Measurements from ENCODE around the gene NMRK2. TPM values are rescaled to one million over a fixed set of nuclear protein-coding genes. Genes with fewer than 3 reads are reported as not detected.
"Not testable (repeated sequence)": the region's sequence is repeated elsewhere in the genome, so short reads cannot be mapped to it uniquely, and the experiment has no call there.

The NMRK2 gene, protein sequence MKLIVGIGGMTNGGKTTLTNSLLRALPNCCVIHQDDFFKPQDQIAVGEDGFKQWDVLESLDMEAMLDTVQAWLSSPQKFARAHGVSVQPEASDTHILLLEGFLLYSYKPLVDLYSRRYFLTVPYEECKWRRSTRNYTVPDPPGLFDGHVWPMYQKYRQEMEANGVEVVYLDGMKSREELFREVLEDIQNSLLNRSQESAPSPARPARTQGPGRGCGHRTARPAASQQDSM
- total RNA-seq (2014; rRNA removed; shearing (Covaris generic); ENCODE audit: low replicate concordance): not detected in 2 replicates

DNA sequence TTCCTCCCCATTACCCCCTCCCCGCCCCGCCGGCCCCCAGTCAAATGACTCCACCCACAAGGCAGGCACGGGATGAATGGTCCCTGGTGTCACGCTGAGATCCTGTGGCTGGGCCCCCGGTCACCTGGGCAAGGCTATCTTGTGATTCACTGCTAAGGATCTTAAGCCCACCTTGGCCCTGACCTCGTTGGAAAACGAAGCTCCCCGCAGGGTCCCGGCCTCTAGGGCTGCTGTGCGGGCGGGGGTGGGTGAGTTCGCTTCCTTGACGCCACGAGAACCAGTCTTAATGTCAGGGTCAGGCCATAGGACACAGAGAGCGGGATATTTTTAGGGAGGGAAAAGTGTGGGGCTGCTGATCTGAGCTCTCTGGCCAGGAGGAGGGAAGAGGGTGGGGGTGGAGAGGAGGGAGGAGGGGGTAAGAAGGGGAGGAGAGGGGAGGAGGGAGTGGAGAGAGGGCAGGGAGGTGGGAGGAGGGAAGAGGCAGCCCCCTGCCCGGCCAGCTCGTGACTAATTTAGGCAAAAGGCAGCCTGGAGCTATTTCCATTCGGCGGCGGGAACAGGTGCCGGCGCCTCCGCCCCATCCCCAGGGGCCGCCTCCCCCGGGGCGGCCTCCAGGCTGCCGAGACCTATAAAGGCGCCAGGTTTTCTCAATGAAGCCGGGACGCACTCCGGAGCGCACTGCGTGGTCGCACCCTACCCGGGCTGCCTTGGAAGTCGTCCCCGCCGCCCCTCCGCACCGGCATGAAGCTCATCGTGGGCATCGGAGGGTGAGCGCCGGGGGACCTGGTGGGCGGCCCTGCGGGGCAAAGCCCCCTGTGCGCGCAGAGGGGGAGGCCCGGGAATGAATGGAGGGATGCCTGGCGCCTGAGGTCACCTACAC, at the start of gene NMRK2:
NMRK2 (plus strand) TSS at position 139 of the 880 bp plus-strand sequence; CDS start at position 742, 603 bp downstream.
- DNase-seq: no peak
- no peaks in the 10 kb centered on the region for H4K20me1 ChIP-seq (ENCODE audit: insufficient read depth, low read depth, low read length)
- H3K9me2 ChIP-seq (replicated peaks; ENCODE audit: insufficient read depth, low read length): no peaks in the 10 kb centered on the region
- H3K4me1 ChIP-seq (ENCODE audit: low read length): no peaks in the 10 kb centered on the region
- H3K36me3 ChIP-seq (ENCODE audit: insufficient read depth, low read length): no peaks in the 10 kb centered on the region
- no peak within 1 kb of the TSS for H3K9ac ChIP-seq (ENCODE audit: low read length)
- no peak within 1 kb of the TSS for H3K4me3 ChIP-seq (ENCODE audit: low read length)
- no peak within 1 kb of the TSS for H3K4me2 ChIP-seq (ENCODE audit: low read depth, low read length, poor library complexity, severe bottlenecking)
- no peaks in the 10 kb centered on the region for H3K9me3 ChIP-seq (ENCODE audit: low read length)
- H2AFZ ChIP-seq (ENCODE audit: low read length): no peak within 1 kb of the TSS
- no peaks in the 10 kb centered on the region for H3K79me2 ChIP-seq (ENCODE audit: low read length)
- no peak within 1 kb of the TSS for H3K27ac ChIP-seq (ENCODE audit: low read length)
- H3K27me3 ChIP-seq (ENCODE audit: low read length): no peaks in the 10 kb centered on the region

DNA sequence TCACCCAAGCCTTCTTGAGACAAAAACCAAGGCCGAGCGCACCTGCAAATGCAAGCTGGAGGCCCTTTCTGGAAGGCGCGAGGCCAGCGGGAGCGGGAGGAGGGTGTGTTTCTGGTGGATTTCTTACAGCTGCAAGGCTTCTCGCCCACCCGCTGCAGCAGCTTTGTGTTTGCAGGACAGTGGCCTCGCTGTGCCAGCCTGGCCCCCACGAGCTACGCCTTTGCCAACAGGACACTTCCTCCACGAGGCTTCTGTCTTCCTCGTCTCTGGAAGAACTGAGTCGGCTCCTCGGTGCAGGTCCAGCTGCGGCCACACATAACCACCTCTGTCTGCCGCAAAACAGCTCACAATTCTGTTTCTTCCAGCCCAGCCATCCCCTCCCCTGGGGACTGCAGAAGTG, 42.3 kb upstream of the NMRK2 start:
- Histone ChIP-seq H3K9me2 (replicated peaks; ENCODE audit: insufficient read depth, low read length) (no peaks in the 10 kb centered on the region), H4K20me1 (ENCODE audit: insufficient read depth, low read depth, low read length) (no peaks in the 10 kb centered on the region), H3K27ac (ENCODE audit: low read length) (no peak overlapping the region), H3K4me3 (ENCODE audit: low read length) (no peak overlapping the region), H3K4me1 (ENCODE audit: low read length) (no peaks in the 10 kb centered on the region), H3K9me3 (ENCODE audit: low read length) (no peaks in the 10 kb centered on the region), H3K79me2 (ENCODE audit: low read length) (no peaks in the 10 kb centered on the region), H3K36me3 (ENCODE audit: insufficient read depth, low read length) (no peaks in the 10 kb centered on the region), H3K9ac (ENCODE audit: low read length) (no peak overlapping the region), H3K27me3 (ENCODE audit: low read length) (no peaks in the 10 kb centered on the region), H3K4me2 (ENCODE audit: low read depth, low read length, poor library complexity, severe bottlenecking) (no peak overlapping the region), H2AFZ (ENCODE audit: low read length) (no peak overlapping the region)
- DNase-seq: no peak

DNA sequence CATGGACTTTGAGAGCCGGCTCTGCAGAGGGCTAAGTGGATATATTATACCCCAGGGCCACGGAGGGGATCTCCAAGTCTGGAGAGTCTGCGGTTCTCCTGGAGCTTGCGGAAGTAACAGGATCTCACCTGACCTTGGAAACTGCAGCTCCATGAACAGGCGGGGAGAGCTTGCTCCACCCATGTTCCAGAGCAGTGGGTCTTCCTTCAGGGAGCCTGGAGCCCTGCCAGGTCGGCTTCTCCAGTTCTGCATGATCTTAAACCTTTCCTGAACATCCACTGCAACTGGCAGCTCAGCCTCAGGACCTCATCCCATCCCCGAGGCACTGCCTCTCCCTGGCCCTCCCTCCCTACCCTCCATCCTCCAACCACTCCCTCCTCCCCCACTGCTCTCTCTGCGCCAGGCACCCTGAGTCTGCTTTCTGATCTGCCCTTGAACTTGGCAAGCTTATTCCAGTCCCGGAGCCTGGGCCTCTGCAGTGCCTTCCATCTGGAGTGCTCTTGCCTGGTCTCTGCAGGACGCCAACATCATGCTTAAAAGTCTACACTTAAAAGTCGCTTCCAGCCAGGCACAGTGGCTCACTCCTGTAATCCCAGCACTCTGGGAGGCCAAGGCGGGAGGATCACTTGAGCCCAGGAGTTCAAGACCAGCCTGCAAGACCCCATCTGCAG, 39.2 kb upstream of the NMRK2 start:
- no peak overlapping the region for H3K4me2 ChIP-seq (ENCODE audit: low read depth, low read length, poor library complexity, severe bottlenecking)
- H3K9me2 ChIP-seq (replicated peaks; ENCODE audit: insufficient read depth, low read length): no peaks in the 10 kb centered on the region

DNA sequence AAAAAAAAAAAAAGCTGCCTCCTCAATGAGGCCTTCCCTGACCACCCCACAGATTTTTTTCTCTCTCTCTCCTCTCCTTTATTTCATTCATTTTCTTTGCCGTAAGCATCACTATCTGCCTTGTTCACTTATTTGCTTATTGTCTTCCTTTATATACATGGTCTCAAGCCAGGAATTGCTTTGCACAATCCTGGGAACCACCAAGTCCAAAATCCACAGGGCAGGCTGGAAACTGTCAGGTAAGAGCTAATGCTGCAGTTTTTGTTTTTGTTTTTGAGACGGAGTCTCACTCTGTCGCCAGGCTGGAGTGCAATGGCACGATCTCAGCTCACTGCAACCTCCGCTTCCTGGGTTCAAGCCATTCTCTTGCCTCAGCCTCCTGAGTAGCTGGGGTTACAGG, 37.9 kb upstream of the NMRK2 start:
- not testable (repeated sequence) for H3K9ac ChIP-seq (ENCODE audit: low read length); H3K36me3 ChIP-seq (ENCODE audit: insufficient read depth, low read length); H3K4me3 ChIP-seq (ENCODE audit: low read length); H3K4me1 ChIP-seq (ENCODE audit: low read length); H2AFZ ChIP-seq (ENCODE audit: low read length); H3K9me2 ChIP-seq (replicated peaks; ENCODE audit: insufficient read depth, low read length); H3K4me2 ChIP-seq (ENCODE audit: low read depth, low read length, poor library complexity, severe bottlenecking); H3K27me3 ChIP-seq (ENCODE audit: low read length); H3K9me3 ChIP-seq (ENCODE audit: low read length); H3K27ac ChIP-seq (ENCODE audit: low read length); H4K20me1 ChIP-seq (ENCODE audit: insufficient read depth, low read depth, low read length); DNase-seq; H3K79me2 ChIP-seq (ENCODE audit: low read length)

More for the DNA sequence above, 39.2 kb upstream of the NMRK2 start:
- no peaks in the 10 kb centered on the region for H3K27me3 ChIP-seq (ENCODE audit: low read length)
- no peak overlapping the region for H2AFZ ChIP-seq (ENCODE audit: low read length)
- H3K27ac ChIP-seq (ENCODE audit: low read length): no peak overlapping the region
- H3K9ac ChIP-seq (ENCODE audit: low read length): no peak overlapping the region
- no peak for DNase-seq
- H3K79me2 ChIP-seq (ENCODE audit: low read length): no peaks in the 10 kb centered on the region
- H3K4me1 ChIP-seq (ENCODE audit: low read length): no peaks in the 10 kb centered on the region
- no peaks in the 10 kb centered on the region for H3K36me3 ChIP-seq (ENCODE audit: insufficient read depth, low read length)
- H4K20me1 ChIP-seq (ENCODE audit: insufficient read depth, low read depth, low read length): no peaks in the 10 kb centered on the region
- no peaks in the 10 kb centered on the region; the same call in 1 of the 2 replicates for H3K9me3 ChIP-seq (ENCODE audit: low read length)
- no peak overlapping the region for H3K4me3 ChIP-seq (ENCODE audit: low read length)

DNA sequence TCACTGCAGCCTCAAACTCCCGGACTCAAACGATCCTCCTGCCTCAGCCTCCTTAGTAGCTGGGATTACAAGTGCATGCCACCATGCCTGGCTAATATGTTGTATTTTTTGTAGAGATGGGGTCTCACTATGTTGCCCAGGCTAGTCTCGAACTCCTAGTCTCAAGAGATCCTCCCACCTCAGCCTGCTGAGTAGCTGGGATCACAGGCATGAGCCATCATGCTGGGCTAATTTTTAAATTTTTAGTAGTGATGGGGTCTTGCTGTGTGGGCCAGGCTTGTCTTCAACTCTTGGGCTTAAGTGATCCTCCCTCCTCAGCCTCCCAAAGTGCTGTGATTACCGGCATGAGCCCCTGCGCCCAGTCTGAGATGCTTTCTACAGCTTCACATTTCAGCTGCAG, 37.1 kb upstream of the NMRK2 start:
- H3K9ac ChIP-seq (ENCODE audit: low read length): no peak overlapping the region

DNA sequence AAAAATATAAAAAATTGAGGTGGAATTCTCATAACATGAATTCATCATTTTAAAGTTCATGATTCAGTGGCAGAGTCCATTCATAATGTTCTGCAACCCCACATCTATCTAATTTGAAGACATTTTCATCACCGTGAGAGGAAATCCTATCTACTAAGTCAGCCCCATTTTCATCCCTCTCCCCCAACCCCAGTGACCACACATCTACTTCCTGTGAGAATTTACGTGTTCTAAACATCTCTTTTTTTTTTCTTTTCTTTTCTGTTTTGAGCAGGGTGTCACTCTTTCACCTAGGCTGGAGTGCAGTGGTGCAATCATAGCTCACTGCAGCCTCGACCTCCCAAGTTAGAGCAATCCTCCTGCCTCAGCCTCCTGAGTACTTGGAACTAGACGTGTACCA, 34.9 kb upstream of the NMRK2 start:
- no peak overlapping the region for H3K4me3 ChIP-seq (ENCODE audit: low read length)
- DNase-seq: no peak
- no peaks in the 10 kb centered on the region for H3K36me3 ChIP-seq (ENCODE audit: insufficient read depth, low read length)
- H3K4me2 ChIP-seq (ENCODE audit: low read depth, low read length, poor library complexity, severe bottlenecking): no peak overlapping the region
- H3K9me3 ChIP-seq (ENCODE audit: low read length): no peaks in the 10 kb centered on the region; the same call in 1 of the 2 replicates
- no peaks in the 10 kb centered on the region for H3K27me3 ChIP-seq (ENCODE audit: low read length)
- no peaks in the 10 kb centered on the region for H4K20me1 ChIP-seq (ENCODE audit: insufficient read depth, low read depth, low read length)
- H3K9ac ChIP-seq (ENCODE audit: low read length): no peak overlapping the region
- H3K4me1 ChIP-seq (ENCODE audit: low read length): no peaks in the 10 kb centered on the region
- no peaks in the 10 kb centered on the region for H3K79me2 ChIP-seq (ENCODE audit: low read length)
- no peaks in the 10 kb centered on the region for H3K9me2 ChIP-seq (replicated peaks; ENCODE audit: insufficient read depth, low read length)
- H3K27ac ChIP-seq (ENCODE audit: low read length): no peak overlapping the region
- H2AFZ ChIP-seq (ENCODE audit: low read length): no peak overlapping the region

More for the DNA sequence above, 37.1 kb upstream of the NMRK2 start:
- DNase-seq: no peak
- Histone ChIP-seq H3K9me2 (replicated peaks; ENCODE audit: insufficient read depth, low read length) (no peaks in the 10 kb centered on the region), H3K36me3 (ENCODE audit: insufficient read depth, low read length) (no peaks in the 10 kb centered on the region), H3K27me3 (ENCODE audit: low read length) (no peaks in the 10 kb centered on the region), H3K9me3 (ENCODE audit: low read length) (no peaks in the 10 kb centered on the region; the same call in 1 of the 2 replicates), H3K79me2 (ENCODE audit: low read length) (no peaks in the 10 kb centered on the region), H3K4me3 (ENCODE audit: low read length) (no peak overlapping the region), H4K20me1 (ENCODE audit: insufficient read depth, low read depth, low read length) (no peaks in the 10 kb centered on the region), H3K4me2 (ENCODE audit: low read depth, low read length, poor library complexity, severe bottlenecking) (no peak overlapping the region), H3K27ac (ENCODE audit: low read length) (no peak overlapping the region), H3K4me1 (ENCODE audit: low read length) (no peaks in the 10 kb centered on the region), H2AFZ (ENCODE audit: low read length) (no peak overlapping the region)

DNA sequence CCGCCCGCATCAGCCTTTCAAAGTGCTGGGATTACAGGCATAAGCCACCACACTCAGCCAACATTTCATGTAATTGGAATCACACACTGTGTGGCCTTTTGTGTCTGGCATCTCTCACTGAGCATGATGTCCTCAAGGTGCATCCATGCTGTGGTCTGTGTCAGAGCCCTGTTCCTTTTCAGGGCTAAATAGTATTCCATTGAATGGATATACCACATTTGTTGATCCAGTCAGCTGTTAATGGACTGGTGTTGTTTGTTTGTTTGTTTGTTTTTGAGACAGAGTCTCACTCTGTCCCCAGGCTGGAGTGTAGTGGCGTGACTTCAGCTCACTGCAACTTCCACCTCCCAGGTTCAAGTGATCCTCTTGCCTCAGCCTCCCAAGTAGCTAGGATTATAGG, 34.4 kb upstream of the NMRK2 start:
- H3K27me3 ChIP-seq (ENCODE audit: low read length): no peaks in the 10 kb centered on the region
- no peaks in the 10 kb centered on the region for H3K4me1 ChIP-seq (ENCODE audit: low read length)
- H3K9me3 ChIP-seq (ENCODE audit: low read length): no peaks in the 10 kb centered on the region; the same call in 1 of the 2 replicates
- H3K9me2 ChIP-seq (replicated peaks; ENCODE audit: insufficient read depth, low read length): no peaks in the 10 kb centered on the region
- H3K4me2 ChIP-seq (ENCODE audit: low read depth, low read length, poor library complexity, severe bottlenecking): no peak overlapping the region
- H3K9ac ChIP-seq (ENCODE audit: low read length): no peak overlapping the region
- no peak overlapping the region for H2AFZ ChIP-seq (ENCODE audit: low read length)
- no peak overlapping the region for H3K27ac ChIP-seq (ENCODE audit: low read length)
- no peaks in the 10 kb centered on the region for H3K79me2 ChIP-seq (ENCODE audit: low read length)
- no peaks in the 10 kb centered on the region for H3K36me3 ChIP-seq (ENCODE audit: insufficient read depth, low read length)
- H4K20me1 ChIP-seq (ENCODE audit: insufficient read depth, low read depth, low read length): no peaks in the 10 kb centered on the region
- H3K4me3 ChIP-seq (ENCODE audit: low read length): no peak overlapping the region
- DNase-seq: no peak

Data from Karpas-422 (cell line).